ENCODE results near the gene MYOF.

GRCh38 chr10:93398528-93398927 is 83.6 kb downstream of the MYOF start:
- TF ChIP-seq CTCF (IDR thresholded peaks at IDR 0.05) (no peak), POLR2A (IDR thresholded peaks at IDR 0.05) (no peak), EP300 (IDR thresholded peaks at IDR 0.05) (no peak)
